HG02973 (cell line): Measurements from ENCODE around the gene CKB.

Experiments used
- ATAC-seq: cut with Tn5 transposase; IDR thresholded peaks from one replicate; pipeline ENCODE4 v1.9.1; 2021; ENCODE audit warnings: moderate library complexity; ENCODE audit not compliant: unreplicated experiment

CKB gene

GRCh38 chr14:103550451-103551337 lies 28.1 kb upstream of the CKB start:
- no peak for ATAC-seq

GRCh38 chr14:103549361-103550311 lies 27.0 kb upstream of the CKB start:
- ATAC-seq: no peak

- ATAC-seq: no peak
Observed at GRCh38 chr14:103548463-103549351, 26.1 kb upstream of the CKB start.

GRCh38 chr14:103547941-103548462 lies 25.4 kb upstream of the CKB start:
- ATAC-seq: no peak

GRCh38 chr14:103547455-103547940 lies 24.9 kb upstream of the CKB start:
- no peak for ATAC-seq

- no peak for ATAC-seq
Observed at GRCh38 chr14:103546652-103547454, 24.2 kb upstream of the CKB start.

GRCh38 chr14:103545915-103546651 lies 23.5 kb upstream of the CKB start:
- no peak for ATAC-seq

- ATAC-seq: no peak
Observed at GRCh38 chr14:103545219-103545914, 22.7 kb upstream of the CKB start.

GRCh38 chr14:103544388-103545218 lies 22.0 kb upstream of the CKB start:
- ATAC-seq: no peak

- ATAC-seq: no peak
Observed at GRCh38 chr14:103543721-103544387, 21.2 kb upstream of the CKB start.

GRCh38 chr14:103543140-103543539 lies 20.5 kb upstream of the CKB start:
- no peak for ATAC-seq

GRCh38 chr14:103542605-103543088 lies 20.0 kb upstream of the CKB start:
- ATAC-seq: no peak

- no peak for ATAC-seq
Observed at GRCh38 chr14:103541709-103542604, 19.3 kb upstream of the CKB start.

GRCh38 chr14:103540821-103541708 lies 18.4 kb upstream of the CKB start:
- ATAC-seq: no peak
